Neural progenitor cell (in vitro differentiated cells): ENCODE data around the gene ELAPOR1. TPM values are rescaled to one million over a fixed set of nuclear protein-coding genes. Genes with fewer than 3 reads are reported as not detected.

ENCODE experiments used
- DNase-seq: peaks from one replicate; pipeline ENCODE4 v3.0.0-alpha.2; 2016; ENCODE audit warnings: low spot score
- H2AFZ ChIP-seq: fragments of 200-600 bp; sonication (generic); replicated peaks from 2 replicates; pipeline ENCODE4 v1.6.1; 2016; ENCODE audit warnings: antibody characterized with exemption
- H3F3A ChIP-seq: fragments of 200-600 bp; sonication (generic); 2 replicates; pipeline ENCODE4 v1.6.1; 2016; ENCODE audit warnings: antibody characterized with exemption, low read depth
- H3K27ac ChIP-seq: fragments of 200-600 bp; sonication (generic); 2 replicates; pipeline ENCODE4 v1.5.1; 2016; ENCODE audit warnings: mild to moderate bottlenecking
- H3K27me3 ChIP-seq: fragments of 200-600 bp; sonication (generic); 2 replicates; pipeline ENCODE4 v1.6.1; 2016; ENCODE audit warnings: mild to moderate bottlenecking, moderate library complexity
- H3K36me3 ChIP-seq: fragments of 200-600 bp; sonication (generic); 2 replicates; pipeline ENCODE4 v1.5.1; 2016
- H3K4me1 ChIP-seq: fragments of 200-600 bp; sonication (generic); 2 replicates; pipeline ENCODE4 v1.6.1; 2016; ENCODE audit warnings: mixed run types
- H3K4me2 ChIP-seq: fragments of 200-600 bp; sonication (generic); 2 replicates; pipeline ENCODE4 v1.6.1; 2016
- H3K4me3 ChIP-seq: fragments of 200-600 bp; sonication (generic); 2 replicates; pipeline ENCODE4 v1.5.1; 2016
- H3K79me2 ChIP-seq: fragments of 200-600 bp; sonication (generic); 2 replicates; pipeline ENCODE4 v1.6.1; 2016; ENCODE audit warnings: low read depth
- H3K9ac ChIP-seq: fragments of 200-600 bp; sonication (generic); 2 replicates; pipeline ENCODE4 v1.6.1; 2016
- H3K9me3 ChIP-seq: fragments of 200-600 bp; sonication (generic); 2 replicates; pipeline ENCODE4 v1.5.1; 2016; ENCODE audit warnings: low read depth
- H4K20me1 ChIP-seq: fragments of 200-600 bp; sonication (generic); 2 replicates; pipeline ENCODE4 v1.6.1; 2016; ENCODE audit warnings: low read depth
- H3K27ac Mint-ChIP-seq: 3 replicates; pipeline ENCODE4 v1.8.0; 2021; ENCODE audit warnings: mixed read lengths
- H3K27me3 Mint-ChIP-seq: 2 replicates; pipeline ENCODE4 v1.8.0; 2022; ENCODE audit warnings: low read depth, mild to moderate bottlenecking, inconsistent platforms, moderate library complexity, mixed read lengths; ENCODE audit not compliant: insufficient read depth
- H3K36me3 Mint-ChIP-seq: 3 replicates; pipeline ENCODE4 v1.8.0; 2021; ENCODE audit warnings: mixed read lengths
- H3K4me1 Mint-ChIP-seq: 3 replicates; pipeline ENCODE4 v1.8.0; 2021; ENCODE audit warnings: mixed read lengths
- H3K4me3 Mint-ChIP-seq: 3 replicates; pipeline ENCODE4 v1.8.0; 2021; ENCODE audit warnings: mild to moderate bottlenecking, moderate library complexity, mixed read lengths
- H3K9me3 Mint-ChIP-seq: 3 replicates; pipeline ENCODE4 v1.8.0; 2020; ENCODE audit warnings: mixed read lengths
- CTCF ChIP-seq: fragments of 200-600 bp; sonication (generic); IDR thresholded peaks from 2 replicates; pipeline ENCODE4 v1.5.1; 2017; ENCODE audit warnings: antibody characterized with exemption, mild to moderate bottlenecking
- EZH2 ChIP-seq: fragments of 200-600 bp; sonication (generic); IDR thresholded peaks from 2 replicates; pipeline ENCODE4 v1.6.1; 2017; ENCODE audit warnings: antibody characterized with exemption, mild to moderate bottlenecking, moderate library complexity
- EZH2phosphoT487 ChIP-seq: fragments of 200-600 bp; sonication (generic); IDR thresholded peaks from 2 replicates; pipeline ENCODE4 v1.6.1; 2017; ENCODE audit warnings: antibody characterized with exemption
- total RNA-seq: library from RNA; depleted of rRNA; stranded (reverse); fragments of >200 nt; gene quantifications from 2 replicates; pipeline ENCODE4 v1.2.3, GENCODE V29; 2015; ENCODE audit warnings: low replicate concordance

The ELAPOR1 gene
- total RNA-seq, 1 donor from 2014 or later = 1.5 TPM

GRCh38 chr1:109133815-109134214, 19.9 kb downstream of the ELAPOR1 start:
- TF ChIP-seq CTCF = no peak
- no peak for TF ChIP-seq EZH2
- no peak for TF ChIP-seq EZH2phosphoT487
- Histone ChIP-seq H3K4me3 (no peak overlapping the region), H3K27me3 (no peaks in the 10 kb centered on the region), H3K27ac (no peak overlapping the region), H4K20me1 (no peaks in the 10 kb centered on the region), H3K36me3 (no peaks in the 10 kb centered on the region), H3F3A (no peaks in the 10 kb centered on the region), H3K9ac (no peak overlapping the region), H3K4me2 (no peak overlapping the region), H3K4me1 (peaks cover 6% of the 10 kb centered on the region), H2AFZ (no peak overlapping the region), H3K9me3 (no peaks in the 10 kb centered on the region), H3K79me2 (no peaks in the 10 kb centered on the region)
- Mint-ChIP-seq H3K36me3 (no peaks in the 10 kb centered on the region), H3K9me3 (no peaks in the 10 kb centered on the region), H3K4me3 (no peak overlapping the region), H3K27ac (no peak overlapping the region), H3K27me3 (peaks cover 3% of the 10 kb centered on the region), H3K4me1 (peaks cover 13% of the 10 kb centered on the region)
- DNase-seq = no peak

GRCh38 chr1:109134423-109134822, 20.5 kb downstream of the ELAPOR1 start:
- H3K79me2 ChIP-seq = no peaks in the 10 kb centered on the region
- H3K36me3 ChIP-seq = no peaks in the 10 kb centered on the region
- H4K20me1 ChIP-seq = no peaks in the 10 kb centered on the region
- H3K9ac ChIP-seq = no peak overlapping the region
- H3K4me1 ChIP-seq = peaks cover 6% of the 10 kb centered on the region
- H3F3A ChIP-seq = no peaks in the 10 kb centered on the region
- no peak for TF ChIP-seq CTCF
- no peak for TF ChIP-seq EZH2
- TF ChIP-seq EZH2phosphoT487 = no peak
- no peak overlapping the region for H3K27ac ChIP-seq
- H3K27me3 ChIP-seq = no peaks in the 10 kb centered on the region
- H3K4me2 ChIP-seq = no peak overlapping the region
- no peaks in the 10 kb centered on the region for H3K9me3 ChIP-seq
- H3K4me1 Mint-ChIP-seq = peaks cover 13% of the 10 kb centered on the region
- H3K27ac Mint-ChIP-seq = no peak overlapping the region
- H3K36me3 Mint-ChIP-seq = no peaks in the 10 kb centered on the region
- H2AFZ ChIP-seq = no peak overlapping the region
- H3K4me3 Mint-ChIP-seq = no peak overlapping the region
- H3K4me3 ChIP-seq = no peak overlapping the region
- DNase-seq = no peak
- H3K27me3 Mint-ChIP-seq = peaks cover 3% of the 10 kb centered on the region
- no peaks in the 10 kb centered on the region for H3K9me3 Mint-ChIP-seq

- H3K4me3 ChIP-seq = no peak overlapping the region
- H3F3A ChIP-seq = no peaks in the 10 kb centered on the region
- Mint-ChIP-seq H3K9me3 (no peaks in the 10 kb centered on the region), H3K27ac (no peak overlapping the region), H3K36me3 (no peaks in the 10 kb centered on the region), H3K27me3 (peaks cover 2% of the 10 kb centered on the region), H3K4me1 (peaks cover 13% of the 10 kb centered on the region), H3K4me3 (no peak overlapping the region)
- no peaks in the 10 kb centered on the region for H3K27me3 ChIP-seq
- H4K20me1 ChIP-seq = no peaks in the 10 kb centered on the region
- no peak overlapping the region for H2AFZ ChIP-seq
- no peaks in the 10 kb centered on the region for H3K79me2 ChIP-seq
- TF ChIP-seq EZH2phosphoT487 (no peak), EZH2 (no peak), CTCF (no peak)
- no peaks in the 10 kb centered on the region for H3K9me3 ChIP-seq
- no peaks in the 10 kb centered on the region for H3K36me3 ChIP-seq
- no peak overlapping the region for H3K4me2 ChIP-seq
- H3K9ac ChIP-seq = no peak overlapping the region
- H3K4me1 ChIP-seq = peaks cover 6% of the 10 kb centered on the region
- DNase-seq = no peak
- no peak overlapping the region for H3K27ac ChIP-seq
Measured at GRCh38 chr1:109135940-109136339, 22.0 kb downstream of the ELAPOR1 start.
